ENCODE results near the gene NUAK1. TPM values are rescaled to one million over a fixed set of nuclear protein-coding genes. Genes with fewer than 3 reads are reported as not detected.

Gene NUAK1
- total RNA-seq, 1 donor from 2014 or later: 16.6 TPM

DNA sequence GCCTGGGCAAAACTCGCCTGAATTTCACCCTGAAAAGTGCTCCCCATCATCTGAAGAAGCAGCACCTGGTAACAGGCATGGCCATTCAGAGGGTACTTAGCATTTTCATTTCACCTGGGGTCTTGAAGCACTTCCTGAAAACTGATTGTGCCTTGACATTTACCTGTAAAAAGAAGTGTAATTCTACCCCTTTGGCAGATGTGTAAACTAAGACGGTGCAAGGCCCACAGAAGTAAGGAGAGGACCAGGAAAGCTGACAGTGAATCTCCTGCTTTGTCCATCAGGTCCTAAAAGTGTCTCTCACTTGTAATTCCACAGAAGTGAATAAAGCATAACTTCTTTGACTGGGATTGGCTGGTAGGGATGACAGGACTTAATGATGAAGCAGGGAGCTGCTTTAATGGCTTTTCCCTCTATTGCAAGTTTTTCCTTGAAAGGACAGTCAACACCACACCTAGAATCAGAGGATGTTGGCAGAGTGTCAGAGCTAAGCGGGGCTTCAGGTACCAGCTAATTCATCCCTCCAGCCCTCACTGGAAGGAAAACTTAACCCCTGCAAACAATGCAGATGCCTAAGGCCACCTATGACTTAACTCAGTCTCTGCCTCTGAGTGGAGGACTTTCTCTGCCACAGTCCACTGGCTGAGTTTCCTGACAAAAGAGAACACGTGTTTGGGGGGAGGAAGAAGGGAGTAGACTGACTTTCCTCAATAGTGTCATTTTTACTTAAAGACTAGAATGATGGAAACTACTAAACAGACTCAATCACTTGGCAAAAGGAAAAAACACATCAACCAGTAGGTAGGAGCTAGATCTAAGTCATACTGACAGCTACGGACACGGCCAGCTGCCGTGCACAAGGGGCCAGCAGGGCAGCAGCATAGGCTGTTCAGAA is 74.7 kb downstream of the NUAK1 start:
- DNase-seq (ENCODE audit: low spot score): peak; percentile 30
- H3K36me3 Mint-ChIP-seq (ENCODE audit: low read depth, unreplicated experiment): peaks cover 28% of the 10 kb centered on the region
- peaks cover 7% of the 10 kb centered on the region for H3K27me3 Mint-ChIP-seq (ENCODE audit: unreplicated experiment)
- peaks cover 47% of the 10 kb centered on the region for H3K4me1 Mint-ChIP-seq (ENCODE audit: unreplicated experiment)
- H3K9me3 Mint-ChIP-seq (ENCODE audit: unreplicated experiment): no peaks in the 10 kb centered on the region
- TF ChIP-seq CTCF (IDR thresholded peaks at IDR 0.05; ENCODE audit: unreplicated experiment): no peak
- peak overlapping the region; percentile 29 for H3K4me3 Mint-ChIP-seq (ENCODE audit: unreplicated experiment)
- H3K27ac Mint-ChIP-seq (ENCODE audit: unreplicated experiment): peak overlapping the region; percentile 83

DNA sequence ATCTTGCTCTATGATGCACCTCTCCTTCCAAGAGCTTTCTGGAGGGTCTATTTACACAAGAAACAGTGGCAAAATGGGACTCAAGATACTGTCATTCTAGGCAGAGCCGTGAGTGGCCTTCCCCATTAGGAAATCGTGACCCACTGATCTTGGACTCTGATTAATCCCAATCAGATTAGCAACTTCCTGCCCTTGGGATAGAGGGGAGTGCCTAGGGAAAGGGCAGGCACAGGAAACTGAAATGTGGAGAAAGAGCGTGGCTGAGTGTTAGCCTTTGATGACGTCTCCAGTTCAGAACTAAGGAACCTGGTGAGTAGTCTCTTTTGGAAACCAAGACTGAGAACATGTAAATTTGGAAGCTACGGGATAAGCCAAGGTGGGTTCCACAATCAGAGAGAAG is 76.1 kb downstream of the NUAK1 start:
- Mint-ChIP-seq H3K9me3 (ENCODE audit: unreplicated experiment) (no peaks in the 10 kb centered on the region), H3K4me3 (ENCODE audit: unreplicated experiment) (peak overlapping the region; percentile 33), H3K27me3 (ENCODE audit: unreplicated experiment) (peaks cover 7% of the 10 kb centered on the region), H3K4me1 (ENCODE audit: unreplicated experiment) (peaks cover 47% of the 10 kb centered on the region), H3K36me3 (ENCODE audit: low read depth, unreplicated experiment) (peaks cover 22% of the 10 kb centered on the region), H3K27ac (ENCODE audit: unreplicated experiment) (no peak overlapping the region)
- DNase-seq (ENCODE audit: low spot score): no peak
- TF ChIP-seq CTCF (IDR thresholded peaks at IDR 0.05; ENCODE audit: unreplicated experiment): no peak

- H3K4me1 Mint-ChIP-seq (ENCODE audit: unreplicated experiment): peaks cover 12% of the 10 kb centered on the region
- no peak for TF ChIP-seq CTCF (IDR thresholded peaks at IDR 0.05; ENCODE audit: unreplicated experiment)
- H3K9me3 Mint-ChIP-seq (ENCODE audit: unreplicated experiment): no peaks in the 10 kb centered on the region
- H3K27ac Mint-ChIP-seq (ENCODE audit: unreplicated experiment): no peak overlapping the region
- H3K4me3 Mint-ChIP-seq (ENCODE audit: unreplicated experiment): no peak overlapping the region
- no peak for DNase-seq (ENCODE audit: low spot score)
- H3K27me3 Mint-ChIP-seq (ENCODE audit: unreplicated experiment): no peaks in the 10 kb centered on the region
- no peaks in the 10 kb centered on the region for H3K36me3 Mint-ChIP-seq (ENCODE audit: low read depth, unreplicated experiment)
These were observed 80.2 kb downstream of the NUAK1 start for GRCh38 chr12:106058256-106059182.

GRCh38 chr12:106054049-106054448 is 84.7 kb downstream of the NUAK1 start:
- Mint-ChIP-seq H3K4me1 (ENCODE audit: unreplicated experiment) (peaks cover 14% of the 10 kb centered on the region), H3K4me3 (ENCODE audit: unreplicated experiment) (no peak overlapping the region), H3K36me3 (ENCODE audit: low read depth, unreplicated experiment) (no peaks in the 10 kb centered on the region), H3K27ac (ENCODE audit: unreplicated experiment) (no peak overlapping the region), H3K27me3 (ENCODE audit: unreplicated experiment) (no peaks in the 10 kb centered on the region), H3K9me3 (ENCODE audit: unreplicated experiment) (no peaks in the 10 kb centered on the region)
- DNase-seq (ENCODE audit: low spot score): no peak
- no peak for TF ChIP-seq CTCF (IDR thresholded peaks at IDR 0.05; ENCODE audit: unreplicated experiment)
